GM18508 (cell line): ENCODE data around the gene DMAP1.

Source experiments
- ATAC-seq: cut with Tn5 transposase; IDR thresholded peaks from one replicate; pipeline ENCODE4 v1.9.1; 2021; ENCODE audit warnings: moderate number of reproducible peaks; ENCODE audit not compliant: insufficient read depth, unreplicated experiment

DMAP1 gene

DNA sequence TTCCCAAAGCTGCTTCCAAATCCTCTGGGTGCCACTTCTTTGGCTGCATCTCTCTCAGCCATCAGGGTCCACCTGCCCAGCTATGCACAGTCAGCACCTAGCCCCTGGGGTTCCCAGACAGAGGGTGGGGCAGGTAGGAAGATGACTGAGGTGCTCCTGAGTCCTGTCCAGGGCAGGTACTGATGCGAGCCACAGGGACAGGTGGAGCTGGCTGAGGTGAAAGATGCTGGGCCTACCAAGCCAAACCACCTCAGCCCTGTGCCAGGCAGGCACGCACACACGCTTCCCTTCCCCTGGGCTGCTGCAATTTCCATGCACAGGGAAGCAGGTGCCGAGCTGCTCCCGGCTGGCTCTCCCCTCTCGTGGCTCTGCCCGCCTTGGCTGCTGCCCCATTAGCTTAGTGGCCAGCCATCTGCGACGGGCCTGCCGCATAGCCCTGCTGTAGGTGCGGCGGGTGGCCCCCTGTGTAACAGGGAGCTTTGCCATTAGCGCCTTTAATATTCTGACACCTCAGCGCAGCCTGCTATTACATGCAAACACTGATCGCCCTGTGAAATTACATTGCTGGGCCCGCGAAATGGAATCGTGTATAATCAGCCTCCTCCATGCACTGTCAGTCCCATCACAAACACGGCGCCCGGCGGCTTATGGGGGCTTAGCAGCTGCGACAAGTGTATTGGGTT is 38.9 kb downstream of the DMAP1 start:
- ATAC-seq: no peak

DNA sequence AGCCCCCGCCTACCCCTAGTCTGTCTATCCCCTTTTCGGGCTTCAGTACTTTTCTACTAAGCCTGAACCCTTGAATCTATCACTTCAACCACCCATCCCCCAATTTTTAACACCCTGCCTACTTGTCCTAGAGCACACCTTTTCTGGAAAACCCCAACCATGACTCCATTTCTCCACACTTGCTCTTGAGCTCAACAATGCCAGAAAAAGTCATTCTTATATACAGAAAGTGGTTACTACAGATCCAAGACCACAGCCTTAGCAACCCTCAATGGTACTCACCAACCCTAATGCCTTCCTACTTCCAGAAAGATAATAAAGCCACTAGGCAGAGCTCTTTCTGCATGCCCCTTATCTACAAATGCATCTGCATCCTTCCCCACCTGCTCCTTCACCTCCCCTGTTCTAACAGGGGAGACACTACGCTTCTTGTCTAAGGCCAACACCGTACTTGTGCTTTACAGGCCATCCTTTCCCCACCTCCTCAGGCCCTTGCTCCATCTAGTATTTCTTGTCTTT is 41.2 kb downstream of the DMAP1 start:
- ATAC-seq: no peak

DNA sequence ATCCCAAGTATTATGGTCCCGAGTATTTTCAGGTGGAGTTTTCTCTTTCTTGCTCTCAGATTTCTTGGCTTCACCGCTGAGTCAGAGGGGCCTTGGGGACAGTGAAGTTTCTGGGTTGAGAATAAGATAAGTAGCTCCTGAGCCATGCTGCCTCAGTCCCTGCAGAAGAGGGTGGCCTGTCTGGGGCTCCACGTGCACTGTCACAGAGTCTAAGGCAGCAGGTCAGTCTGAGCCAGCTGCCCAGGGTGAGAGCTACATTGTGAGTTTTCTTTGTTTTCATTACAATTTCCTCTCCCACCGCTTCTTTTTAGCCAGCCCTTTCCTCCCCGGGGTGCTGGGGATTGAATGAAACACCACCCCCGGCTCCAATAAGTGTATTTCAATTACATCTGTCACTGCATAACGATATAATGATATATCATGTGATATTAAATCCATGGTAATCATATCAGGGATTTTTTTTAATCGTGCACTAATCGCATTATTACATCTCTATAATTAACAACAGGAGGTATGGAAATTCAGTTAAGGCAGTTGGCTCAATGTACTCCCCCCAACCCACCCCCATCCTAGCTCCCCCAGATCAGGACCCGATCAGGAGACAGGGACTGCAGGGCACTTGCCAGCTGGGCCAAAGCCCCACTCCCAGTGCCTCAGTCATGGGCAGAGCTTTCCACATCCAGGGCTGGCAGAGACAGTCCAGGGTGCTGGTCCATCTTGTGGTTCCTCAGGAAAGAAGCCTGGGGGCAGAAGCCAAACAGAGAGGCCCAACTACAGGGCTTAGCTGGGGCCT is 43.7 kb downstream of the DMAP1 start:
- ATAC-seq: no peak

DNA sequence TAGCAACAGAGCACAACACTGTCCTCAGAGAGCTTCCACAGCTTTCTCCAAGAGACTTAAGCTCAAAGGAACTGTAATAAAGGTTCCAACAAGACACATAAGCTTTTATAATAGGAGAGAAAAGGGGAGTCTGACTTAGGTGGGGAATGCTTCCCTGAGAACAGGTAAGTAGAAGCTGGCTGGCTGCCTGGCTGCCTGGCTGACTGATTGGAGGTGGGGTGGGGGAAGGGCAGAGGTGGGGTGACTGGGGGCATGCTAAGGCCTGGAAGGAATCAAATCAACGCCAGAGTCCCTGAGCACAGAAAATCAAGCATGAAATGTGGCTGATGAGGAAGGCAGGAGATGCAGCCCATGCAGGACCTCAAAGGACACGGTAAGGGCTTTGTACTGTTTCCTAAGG is 45.8 kb downstream of the DMAP1 start:
- ATAC-seq: no peak

DNA sequence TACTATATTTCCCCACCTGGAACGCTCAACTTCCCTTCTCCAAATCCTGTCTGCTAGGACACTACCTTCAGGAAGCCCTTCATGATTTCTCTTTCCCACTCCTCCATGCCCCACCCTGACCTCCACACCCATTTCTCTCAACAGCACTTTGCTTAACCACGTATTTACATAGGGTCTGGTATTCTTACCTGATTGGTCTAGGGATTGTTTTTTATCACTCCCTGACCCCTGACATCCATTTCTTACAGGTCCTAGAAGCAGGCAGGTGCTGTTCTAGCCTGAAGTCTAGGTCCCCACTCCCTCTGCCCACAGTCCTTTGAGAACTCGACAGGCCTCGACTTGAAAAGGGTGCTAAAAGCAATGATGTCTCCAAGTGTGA is 47.5 kb downstream of the DMAP1 start:
- no peak for ATAC-seq

DNA sequence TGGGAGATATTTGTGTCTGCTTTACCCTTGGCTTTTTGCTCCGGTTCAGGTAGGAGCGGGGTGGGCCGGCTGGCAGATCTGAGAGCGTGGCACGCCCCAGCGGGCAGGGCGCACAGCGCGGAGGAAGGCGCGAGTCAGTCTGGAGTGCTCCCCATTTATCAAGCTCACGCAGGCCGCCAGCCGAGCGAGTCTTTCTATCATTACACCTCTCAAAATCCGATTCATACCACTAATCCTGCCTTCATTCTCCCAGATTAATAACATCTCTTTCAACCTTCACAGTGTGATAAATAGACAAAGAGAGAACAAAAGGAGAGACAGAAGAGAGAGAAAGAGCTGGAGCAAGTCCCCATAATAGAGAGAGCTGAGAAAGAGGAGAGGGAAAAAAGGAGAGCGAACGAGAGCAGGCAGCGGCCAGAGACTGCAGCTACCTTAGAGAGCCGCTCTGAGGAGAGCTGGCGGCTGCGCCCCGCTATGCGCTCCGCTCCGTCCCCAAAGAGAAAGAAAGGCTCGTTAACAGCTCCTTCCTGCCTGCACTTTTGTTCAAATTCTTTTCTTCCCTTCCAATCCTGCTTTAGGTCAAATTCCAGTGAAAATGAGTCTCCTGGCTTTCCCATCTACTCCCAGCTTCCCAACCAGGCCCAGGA is 48.0 kb downstream of the DMAP1 start:
- no peak for ATAC-seq

DNA sequence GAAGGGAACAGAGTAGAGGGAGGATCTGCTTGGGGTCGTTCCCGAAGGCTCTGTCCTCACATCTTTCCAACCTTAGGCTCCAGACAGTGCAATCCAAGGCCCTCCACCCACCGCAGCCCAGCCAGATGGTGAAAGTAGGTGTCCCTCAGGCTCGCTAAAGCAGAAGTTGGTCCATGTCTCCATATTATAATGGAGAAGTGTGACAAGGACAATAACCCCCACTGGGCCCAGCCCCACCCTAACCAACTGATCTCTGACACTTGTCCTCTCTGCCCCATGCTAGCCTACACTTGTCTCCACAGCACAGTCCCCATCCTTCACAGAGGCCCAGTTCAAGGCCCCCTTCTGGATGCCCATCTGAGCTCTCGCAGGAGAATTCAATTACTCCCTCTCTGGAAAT is 48.7 kb downstream of the DMAP1 start:
- no peak for ATAC-seq

DNA sequence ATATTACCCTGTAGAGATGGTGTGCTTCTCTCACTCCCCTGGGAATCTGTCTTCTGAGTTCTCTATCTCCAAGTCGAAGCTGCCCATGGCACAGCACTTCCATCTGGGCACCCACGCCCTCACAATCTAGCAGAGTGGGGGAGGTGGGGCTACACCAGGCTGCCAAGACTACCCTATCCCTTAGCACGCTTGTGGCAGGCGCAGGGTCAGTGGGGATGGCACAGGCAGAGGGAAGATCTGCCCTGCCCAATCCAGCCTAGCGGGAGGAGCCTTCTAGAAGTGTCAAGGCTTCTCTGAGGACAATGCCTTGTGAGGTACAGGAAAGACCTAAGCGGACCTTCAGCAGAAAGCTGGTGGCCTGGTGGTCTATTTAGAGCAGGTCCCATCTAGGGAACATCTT is 49.1 kb downstream of the DMAP1 start:
- no peak for ATAC-seq

DNA sequence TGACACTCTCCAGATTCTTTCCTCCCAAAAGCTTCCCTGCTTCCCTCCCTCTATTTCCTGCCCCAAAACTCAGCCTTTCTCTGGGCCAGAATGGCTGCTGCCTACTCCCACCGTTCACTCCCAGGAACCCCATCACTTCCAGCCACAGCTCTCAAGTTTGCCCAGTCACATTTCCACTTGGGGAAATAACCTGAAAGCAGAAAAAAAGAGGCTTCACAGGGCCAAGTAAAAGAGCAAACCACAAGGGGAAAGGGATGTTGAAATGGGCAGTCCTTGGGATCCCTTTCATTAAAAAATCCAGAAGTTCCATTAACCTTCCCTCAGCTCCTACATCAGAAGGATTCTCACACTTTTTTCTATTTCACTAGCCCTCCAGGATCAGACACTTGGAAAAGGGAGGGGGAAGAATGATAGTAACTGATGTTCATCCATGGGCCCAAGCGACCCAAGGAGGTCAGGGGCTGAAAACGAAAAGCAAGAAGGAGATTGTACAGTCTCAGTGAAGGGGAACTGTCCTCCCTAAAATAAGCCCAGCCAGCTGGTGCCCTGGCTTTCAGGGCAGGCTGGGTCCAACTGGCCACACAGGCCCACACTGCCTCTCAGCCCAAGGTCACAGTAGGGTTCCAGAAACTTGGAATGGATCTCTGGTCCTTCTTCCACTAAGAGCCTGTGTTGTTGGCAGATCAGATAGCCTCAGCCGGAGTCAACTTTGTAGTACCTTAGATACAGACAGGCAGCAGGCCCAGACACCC is 49.7 kb downstream of the DMAP1 start:
- ATAC-seq: no peak

DNA sequence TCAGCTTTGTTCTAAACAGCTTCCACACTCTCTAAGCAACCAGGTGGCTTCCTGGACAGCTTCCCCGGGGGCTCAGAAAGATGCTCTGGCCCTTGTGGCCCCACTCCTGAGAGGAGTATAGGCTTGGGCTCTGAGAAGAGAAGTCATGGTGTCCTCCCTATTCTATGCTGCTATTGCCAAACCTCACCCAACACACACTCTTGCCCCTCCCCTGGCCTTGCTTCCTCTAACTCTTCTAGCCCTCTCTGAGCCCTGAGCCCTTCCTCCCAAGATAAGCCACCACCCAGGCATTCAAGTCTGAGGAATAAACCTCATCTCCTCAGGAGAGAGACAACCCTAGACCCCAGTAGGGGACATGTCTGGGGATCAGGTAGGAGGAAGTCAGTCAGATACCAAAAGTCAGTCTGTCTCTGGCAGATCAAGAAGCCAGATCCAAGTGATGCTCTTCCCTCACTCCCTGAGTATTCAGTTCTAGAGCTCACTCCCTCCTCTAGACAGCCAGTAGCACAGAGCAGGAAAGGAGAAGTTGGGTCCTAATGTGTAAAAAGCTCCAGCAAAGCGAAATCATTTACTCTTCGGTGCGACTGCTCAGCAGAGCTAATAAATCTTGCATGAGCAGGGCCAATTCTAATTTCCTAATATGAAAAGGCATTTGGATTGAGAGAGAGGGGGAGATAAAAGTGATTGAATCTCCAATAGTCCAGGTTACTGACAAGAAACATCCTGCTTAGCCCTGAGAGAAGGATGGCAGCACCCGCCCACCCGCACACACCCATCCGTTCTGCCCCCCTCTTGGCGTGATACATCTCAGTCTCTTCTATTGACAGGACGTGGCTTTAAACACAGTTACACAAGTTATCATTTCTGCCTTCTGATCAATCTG is 50.5 kb downstream of the DMAP1 start:
- no peak for ATAC-seq

DNA sequence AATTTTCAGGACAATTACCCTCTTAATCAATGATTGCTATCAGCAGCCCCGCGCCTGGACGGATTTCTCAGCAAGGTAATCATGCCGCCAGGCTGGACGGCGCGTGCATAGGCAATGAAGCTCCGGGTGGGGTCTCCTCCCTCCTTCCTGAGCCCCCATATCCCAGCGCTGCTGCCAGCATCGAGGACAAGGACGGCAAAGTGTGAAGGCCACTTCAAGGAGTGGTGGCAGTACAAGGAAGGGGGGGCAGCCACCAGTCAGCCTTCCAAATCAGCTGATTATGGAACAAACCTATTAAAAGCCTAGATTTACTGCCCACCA is 51.1 kb downstream of the DMAP1 start:
- no peak for ATAC-seq

DNA sequence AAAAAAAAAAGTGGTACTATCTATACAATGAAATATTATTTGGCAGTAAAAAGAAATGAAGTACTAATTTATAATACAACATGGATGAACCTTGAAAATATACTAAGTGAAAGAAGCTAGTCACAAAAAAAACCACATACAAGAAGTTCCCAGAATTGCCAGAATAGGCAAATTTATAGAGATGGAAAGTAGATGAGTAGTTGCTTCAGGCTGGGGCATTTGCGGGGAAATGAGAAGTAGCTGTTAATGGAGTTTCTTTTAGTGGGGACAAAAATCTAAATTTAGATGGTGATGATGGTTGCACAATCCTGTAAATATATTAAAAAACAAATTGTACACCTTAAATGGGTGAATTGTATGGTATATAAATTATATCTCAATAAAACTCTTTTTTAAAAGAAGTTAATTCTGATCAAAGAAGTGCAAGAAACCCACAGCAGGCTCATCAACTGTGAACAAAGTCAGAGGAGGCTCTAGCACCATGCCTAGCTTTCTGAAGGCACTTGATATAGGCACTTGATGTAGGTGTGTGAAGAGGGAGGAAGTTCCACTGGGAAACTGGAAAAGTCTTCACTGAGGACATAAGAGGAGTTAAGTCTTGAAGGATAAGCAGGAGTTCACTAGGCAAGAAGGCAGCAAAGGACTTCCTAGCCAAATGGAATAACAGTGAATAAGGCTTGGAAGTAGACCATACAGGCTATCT is 52.5 kb downstream of the DMAP1 start:
- no peak for ATAC-seq

DNA sequence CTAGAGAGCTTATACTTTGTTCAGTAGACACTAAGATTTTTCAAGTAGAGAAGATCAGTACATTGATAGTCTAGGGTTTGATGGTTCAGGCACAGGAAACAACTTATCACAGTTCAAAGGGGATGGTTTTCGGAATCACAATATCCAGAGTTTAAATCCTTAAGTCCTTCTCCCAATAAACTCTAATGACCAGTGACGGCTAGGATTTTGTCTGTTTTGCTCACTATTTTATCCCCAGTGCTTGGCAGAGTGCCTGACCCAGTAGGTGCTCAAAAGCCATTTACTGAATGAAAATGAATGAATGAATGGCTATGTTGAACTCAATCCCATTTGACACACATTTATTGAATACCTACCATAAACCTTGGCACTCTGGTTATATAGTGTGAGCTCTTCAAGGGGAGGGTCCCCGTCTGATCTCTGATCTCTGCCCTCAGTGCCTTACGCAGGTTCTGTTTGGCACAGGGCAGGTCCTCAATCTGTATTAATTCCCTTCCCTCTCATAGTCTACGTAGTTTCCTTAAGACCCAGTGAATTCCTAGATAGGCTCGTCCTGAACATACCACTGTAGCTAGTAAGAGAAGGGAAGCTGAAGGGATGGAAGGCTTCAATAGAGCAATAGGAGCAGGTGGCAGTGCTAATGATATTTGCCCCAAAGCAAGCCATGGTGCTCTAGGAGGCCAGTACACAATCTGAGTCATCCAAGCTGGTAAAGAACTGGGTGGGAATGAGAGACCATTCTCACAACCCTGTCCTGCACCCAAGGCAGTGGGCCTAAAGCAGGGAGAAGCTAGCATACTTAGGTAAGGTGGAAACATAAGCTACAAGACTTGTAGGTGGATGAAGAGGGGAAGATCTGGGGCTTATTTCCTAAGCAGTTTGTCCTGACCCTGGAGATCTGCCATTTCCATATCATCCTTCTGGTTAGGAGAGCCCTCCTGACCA is 53.4 kb downstream of the DMAP1 start:
- ATAC-seq: no peak

DNA sequence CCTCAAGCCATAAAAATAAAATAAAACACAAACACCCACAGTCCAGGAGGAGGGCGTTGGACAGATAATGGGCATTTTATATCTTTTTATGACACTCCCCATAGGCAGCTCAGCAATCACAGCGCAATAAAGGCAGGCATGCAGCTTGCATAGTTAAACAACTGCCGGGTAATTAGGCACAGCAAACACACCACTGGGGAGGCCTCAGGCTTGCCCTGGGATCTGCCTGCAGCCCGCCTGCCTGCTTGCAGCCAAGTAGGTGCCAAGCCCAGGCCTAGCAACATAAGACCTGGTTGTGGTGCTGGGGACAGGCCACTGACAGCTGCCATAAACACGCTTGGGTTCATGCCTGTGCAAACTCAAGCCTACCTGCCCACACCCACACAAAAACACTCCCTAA is 54.2 kb downstream of the DMAP1 start:
- no peak for ATAC-seq

DNA sequence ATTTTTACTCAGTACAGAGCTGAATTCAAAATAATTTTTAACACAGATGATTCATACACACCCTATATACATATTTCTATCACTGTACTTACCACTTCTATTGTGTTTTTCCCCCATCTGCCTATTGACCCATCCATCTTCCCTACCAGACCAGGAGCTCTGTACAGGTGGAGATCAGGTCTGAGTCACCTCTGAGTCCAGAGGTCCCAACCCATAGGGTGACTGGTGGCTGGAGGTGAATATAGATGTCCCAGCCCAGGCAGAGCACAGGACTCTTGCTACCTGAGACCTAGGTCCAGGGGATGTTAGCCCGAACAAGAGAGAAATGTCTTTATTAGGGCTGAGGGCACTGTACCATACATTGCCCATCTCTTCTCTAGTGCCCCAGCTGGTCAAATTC is 54.8 kb downstream of the DMAP1 start:
- no peak for ATAC-seq
